OCI-LY1 (cell line): Measurements from ENCODE around the gene PRF1.
"Not testable (repeated sequence)": the region's sequence is repeated elsewhere in the genome, so short reads cannot be mapped to it uniquely, and the experiment has no call there.

Experiments used
- EZH2 ChIP-seq: fragments of 200-600 bp; sonication (generic), shearing (Covaris generic); IDR thresholded peaks from 2 replicates; pipeline ENCODE4 v1.8.0; 2017; ENCODE audit warnings: borderline replicate concordance, mixed run types, mild to moderate bottlenecking, antibody characterized with exemption, low read length, moderate library complexity, mixed read lengths
- TF ChIP-seq, protein P1 (sequence below): fragments of 200-600 bp; sonication (generic), shearing (Covaris generic); IDR thresholded peaks from 2 replicates; pipeline ENCODE4 v1.5.1; 2017; ENCODE audit warnings: mild to moderate bottlenecking, antibody characterized with exemption, low read length, moderate library complexity, mixed read lengths

DNA sequence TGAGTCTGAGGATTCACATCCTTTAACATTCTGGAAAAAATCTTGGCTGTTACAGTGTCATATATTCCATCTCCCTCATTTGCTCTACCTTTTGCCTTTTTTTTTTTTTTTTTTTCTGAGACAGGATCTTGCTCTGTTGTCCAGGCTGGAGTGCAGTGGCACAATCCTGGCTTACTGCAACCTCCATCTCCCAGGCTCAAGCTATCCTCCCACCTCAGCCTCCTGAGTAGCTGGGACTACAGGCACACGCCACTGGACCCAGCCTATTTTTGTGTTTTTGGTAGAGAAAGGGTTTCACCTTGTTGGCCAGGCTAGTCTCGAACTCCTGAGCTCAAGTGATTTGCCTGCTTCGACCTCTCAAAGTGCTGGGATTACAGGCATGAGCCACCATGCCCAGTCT, 11.8 kb upstream of the PRF1 start:
- TF ChIP-seq, protein P1, sequence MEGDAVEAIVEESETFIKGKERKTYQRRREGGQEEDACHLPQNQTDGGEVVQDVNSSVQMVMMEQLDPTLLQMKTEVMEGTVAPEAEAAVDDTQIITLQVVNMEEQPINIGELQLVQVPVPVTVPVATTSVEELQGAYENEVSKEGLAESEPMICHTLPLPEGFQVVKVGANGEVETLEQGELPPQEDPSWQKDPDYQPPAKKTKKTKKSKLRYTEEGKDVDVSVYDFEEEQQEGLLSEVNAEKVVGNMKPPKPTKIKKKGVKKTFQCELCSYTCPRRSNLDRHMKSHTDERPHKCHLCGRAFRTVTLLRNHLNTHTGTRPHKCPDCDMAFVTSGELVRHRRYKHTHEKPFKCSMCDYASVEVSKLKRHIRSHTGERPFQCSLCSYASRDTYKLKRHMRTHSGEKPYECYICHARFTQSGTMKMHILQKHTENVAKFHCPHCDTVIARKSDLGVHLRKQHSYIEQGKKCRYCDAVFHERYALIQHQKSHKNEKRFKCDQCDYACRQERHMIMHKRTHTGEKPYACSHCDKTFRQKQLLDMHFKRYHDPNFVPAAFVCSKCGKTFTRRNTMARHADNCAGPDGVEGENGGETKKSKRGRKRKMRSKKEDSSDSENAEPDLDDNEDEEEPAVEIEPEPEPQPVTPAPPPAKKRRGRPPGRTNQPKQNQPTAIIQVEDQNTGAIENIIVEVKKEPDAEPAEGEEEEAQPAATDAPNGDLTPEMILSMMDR: not testable (repeated sequence)
- not testable (repeated sequence) for TF ChIP-seq EZH2
